GM12878 (cell line): ENCODE results near the gene ANKMY1. TPM values are rescaled to one million over a fixed set of nuclear protein-coding genes. Genes with fewer than 3 reads are reported as not detected.

Experiments
- ATAC-seq: fragments of 200-7000 bp; cut with Tn5 transposase; 3 replicates; pipeline ENCODE4 v1.9.1; 2020; ENCODE audit warnings: mild to moderate bottlenecking, moderate library complexity
- BruUV-seq: library from RNA; stranded (reverse); fragments of 400-500 nt; replicated peaks from 2 replicates; lab custom pipeline; 2021; lab: Mats Ljungman, UMichigan
- CTCF ChIA-PET: fragments of 300-600 bp; sonication (Branson Sonifier 250); formaldehyde crosslinking; extraction: SDS; loops from one replicate; lab custom pipeline; 2021; ENCODE audit warnings: inconsistent platforms; lab: Yijun Ruan, JAX
- POLR2A ChIA-PET: fragments of 350-600 bp; formaldehyde crosslinking; extraction: SDS; loops from one replicate; lab custom pipeline; 2021; ENCODE audit warnings: inconsistent platforms; lab: Charles Lee
- RAD21 ChIA-PET: fragments of 300-600 bp; sonication (Branson Sonifier 250); formaldehyde crosslinking; loops from one replicate; lab custom pipeline; 2023; ENCODE audit warnings: antibody characterized with exemption; ENCODE audit not compliant: unreplicated experiment; lab: Charles Lee
- SMC1A ChIA-PET: fragments of 300-600 bp; sonication (Branson Sonifier 250); formaldehyde crosslinking; loops from one replicate; lab custom pipeline; 2023; ENCODE audit not compliant: unreplicated experiment, uncharacterized antibody; lab: Charles Lee
- DNase-seq: peaks from one replicate; pipeline ENCODE4 v3.0.0-alpha.2; 2011; ENCODE audit warnings: low read depth, low spot score
- FAIRE-seq: peaks from 3 replicates; lab custom pipeline; 2011; peaks lifted over from hg19 to GRCh38; lab: Jason Lieb, UNC
- H2AFZ ChIP-seq: 2 replicates; pipeline ENCODE4 v1.6.0; 2011; ENCODE audit warnings: low read depth, low read length, control low read depth; ENCODE audit not compliant: control insufficient read depth
- H3K27ac ChIP-seq: 2 replicates; pipeline ENCODE4 v1.5.1; 2011; ENCODE audit warnings: control low read depth; ENCODE audit not compliant: control insufficient read depth, insufficient read depth
- H3K27me3 ChIP-seq, 2 experiments: replicated peaks in 1 of 2; 2 replicates each; pipeline versions ENCODE4 v1.6.0 to v1.6.1; 2011; ENCODE audit warnings: low read length in 1 of 2; ENCODE audit not compliant: control insufficient read depth in 2 of 2, insufficient read depth in 2 of 2
- H3K36me3 ChIP-seq, 2 experiments: 2 replicates each; pipeline ENCODE4 v1.5.1; 2011; ENCODE audit warnings: low read length in 1 of 2; ENCODE audit not compliant: control insufficient read depth in 2 of 2, insufficient read depth in 2 of 2
- H3K4me1 ChIP-seq: 2 replicates; pipeline ENCODE4 v1.6.1; 2011; ENCODE audit warnings: mild to moderate bottlenecking, low read length, moderate library complexity, mixed read lengths; ENCODE audit not compliant: control insufficient read depth, insufficient read depth
- H3K4me2 ChIP-seq: 2 replicates; pipeline ENCODE4 v1.6.0; 2011; ENCODE audit warnings: control low read depth; ENCODE audit not compliant: control insufficient read depth, insufficient read depth
- H3K4me3 ChIP-seq: fragments of 200-600 bp; sonication (generic); 2 replicates; pipeline ENCODE4 v1.5.1; 2016
- H3K79me2 ChIP-seq: 2 replicates; pipeline ENCODE4 v1.6.0; 2011; ENCODE audit warnings: low read length; ENCODE audit not compliant: control insufficient read depth, insufficient read depth
- H3K9ac ChIP-seq: 2 replicates; pipeline ENCODE4 v1.8.0; 2011; ENCODE audit warnings: low read length, control low read depth, mixed read lengths; ENCODE audit not compliant: control insufficient read depth, insufficient read depth
- H3K9me3 ChIP-seq: replicated peaks from 3 replicates; pipeline ENCODE4 v1.5.1; 2011; ENCODE audit warnings: mild to moderate bottlenecking, low read length; ENCODE audit not compliant: control insufficient read depth, insufficient read depth
- H4K20me1 ChIP-seq: 2 replicates; pipeline ENCODE4 v1.6.0; 2011; ENCODE audit not compliant: control insufficient read depth, insufficient read depth
- FOXK2 ChIP-seq: fragments of 450-650 bp; IDR thresholded peaks from 2 replicates; pipeline ENCODE4 v1.6.1; 2017; ENCODE audit warnings: mild to moderate bottlenecking, moderate library complexity
- SMAD5 ChIP-seq: IDR thresholded peaks from 2 replicates; pipeline ENCODE4 v1.6.1; 2016; ENCODE audit warnings: antibody characterized with exemption, low read depth
- SRF ChIP-seq, 2 experiments: IDR thresholded peaks; 2 replicates each; pipeline ENCODE4 v1.6.1; 2011; ENCODE audit warnings: low read depth in 2 of 2, low read length in 2 of 2, mild to moderate bottlenecking in 1 of 2, moderate library complexity in 1 of 2
- SUZ12 ChIP-seq: fragments of 200-600 bp; sonication (generic); IDR thresholded peaks from one replicate; pipeline ENCODE4 v1.6.1; 2018; ENCODE audit warnings: antibody characterized with exemption, mild to moderate bottlenecking; ENCODE audit not compliant: unreplicated experiment
- WRNIP1 ChIP-seq: IDR thresholded peaks from 2 replicates; pipeline ENCODE4 v1.6.1; 2011; ENCODE audit warnings: low read depth, low read length, improper control_type of control experiment, borderline replicate concordance
- ZBED1 ChIP-seq: IDR thresholded peaks from 2 replicates; pipeline ENCODE4 v1.6.1; 2016; ENCODE audit warnings: borderline replicate concordance
- ZNF207 ChIP-seq: fragments of 450-650 bp; IDR thresholded peaks from 2 replicates; pipeline ENCODE4 v1.6.1; 2014; ENCODE audit warnings: antibody characterized with exemption, mild to moderate bottlenecking, borderline replicate concordance
- whole genome bisulfite sequencing: methylation state at CpG from one replicate; pipeline ENCODE4 v1.1.6; 2016; ENCODE audit warnings: low lambda C conversion rate; ENCODE audit not compliant: insufficient replicate concordance, insufficient coverage; ENCODE audit errors: missing lambda C conversion rate; 5-methylcytosine and 5-hydroxymethylcytosine counted together
- in situ Hi-C: fragments of 300-500 bp; cut with MboI; formaldehyde crosslinking; loops from 9 replicates; pipeline ENCODE4 v1.14.3; 2018; ENCODE audit warnings: mixed read lengths
- intact Hi-C: fragments of 100-400 bp; cut with micrococcal nuclease; formaldehyde crosslinking; loops from one replicate; pipeline ENCODE4 v1.14.2; 2022; ENCODE audit not compliant: unreplicated experiment
- polyA plus RNA-seq, 11 experiments: library from polyadenylated mRNA; depleted of rRNA in 4 of 11; unstranded in 6 of 11; stranded (reverse) in 5 of 11; fragments of >200 nt; fragmentation: Nextera tagmentation in 4 of 11; fragmentation: Illumina TruSeq in 1 of 11; extraction: Ambion mirVana in 4 of 11; extraction: Trizol in 1 of 11; gene quantifications; 1 replicate in 1 of 11; 2 replicates in 10 of 11; pipeline versions ENCODE4 v1.2.1 to v1.2.3, GENCODE V29; 2011 to 2016; ENCODE audit warnings: inconsistent platforms in 2 of 11, missing spikeins in 2 of 11, low read depth in 1 of 11
- total RNA-seq, 4 experiments: library from RNA; depleted of rRNA in 3 of 4; stranded (reverse); fragments of >200 nt in 3 of 4; fragmentation: Illumina TruSeq in 1 of 4; extraction: Trizol in 1 of 4; gene quantifications; 2 replicates each; pipeline versions ENCODE4 v1.2.1 to v1.2.3, GENCODE V29; 2013 to 2021
- TF ChIP-seq, protein P1 (sequence below): fragments of 450-650 bp; IDR thresholded peaks from 2 replicates; pipeline ENCODE4 v1.6.1; 2017; ENCODE audit warnings: mild to moderate bottlenecking, moderate library complexity
- TF ChIP-seq, protein P2 (sequence below): fragments of 450-650 bp; IDR thresholded peaks from 2 replicates; pipeline ENCODE4 v1.6.1; 2017; ENCODE audit warnings: mild to moderate bottlenecking
- TF ChIP-seq, protein P3 (sequence below): fragments of 150-350 bp; IDR thresholded peaks from 2 replicates; pipeline ENCODE4 v1.6.1; 2014; ENCODE audit warnings: mild to moderate bottlenecking, low read depth, low read length

ANKMY1 gene
- total and polyA plus RNA-seq, 10 of the 15 experiments (the other 5 are each of a cell fraction or from before 2014, with no cell fraction given): 1.1 to 15.3 (median 11.1) TPM

DNA sequence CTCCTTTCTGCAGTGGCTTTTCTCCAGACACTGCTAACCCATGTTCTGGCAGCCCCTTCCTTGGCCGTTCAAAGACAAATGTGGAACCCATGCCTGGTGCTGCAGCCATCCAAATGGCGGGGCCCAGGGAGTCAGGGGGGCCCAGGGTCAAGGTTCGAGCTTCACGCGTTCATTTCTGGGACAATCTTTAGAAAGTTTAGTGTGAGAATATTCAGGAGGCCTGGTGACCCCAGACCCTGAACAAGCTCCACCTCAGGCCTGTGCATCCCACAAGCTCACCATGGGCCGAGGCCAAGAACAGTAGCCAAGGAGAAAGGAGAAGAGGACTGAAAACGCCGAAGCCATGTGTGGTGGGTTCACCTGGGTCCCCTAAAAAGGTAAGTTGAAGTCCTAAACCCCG, 54.4 kb downstream of the ANKMY1 start:
- ChIA-PET CTCF (interaction anchor here (1.7 kb wide), 1 partner anchor 11 kb away, joined by 5 read pairs; no protein-coding TSS in a partner anchor), SMC1A (no interaction called here), POLR2A (no interaction called here), RAD21 (no interaction called here)
- no peak overlapping the region for H3K27ac ChIP-seq
- ATAC-seq: no peak
- H3K4me3 ChIP-seq: no peak overlapping the region
- H3K9ac ChIP-seq: no peak overlapping the region
- no peaks in the 10 kb centered on the region for H4K20me1 ChIP-seq
- H3K4me1 ChIP-seq: no peaks in the 10 kb centered on the region
- intact Hi-C loops (no loop called here), in situ Hi-C loops (loop anchor here (25.0 kb wide), 1 partner anchor 334 kb away; no protein-coding TSS in a partner anchor)
- BruUV-seq: no TSS peak
- H3K36me3 ChIP-seq: no peaks in the 10 kb centered on the region
- whole genome bisulfite sequencing: 98% methylated on average over 9 of the region's 9 CpGs
- H3K27me3 ChIP-seq: no peaks in the 10 kb centered on the region
- no peaks in the 10 kb centered on the region for H3K79me2 ChIP-seq
- H2AFZ ChIP-seq: no peak overlapping the region
- TF ChIP-seq, protein P1, sequence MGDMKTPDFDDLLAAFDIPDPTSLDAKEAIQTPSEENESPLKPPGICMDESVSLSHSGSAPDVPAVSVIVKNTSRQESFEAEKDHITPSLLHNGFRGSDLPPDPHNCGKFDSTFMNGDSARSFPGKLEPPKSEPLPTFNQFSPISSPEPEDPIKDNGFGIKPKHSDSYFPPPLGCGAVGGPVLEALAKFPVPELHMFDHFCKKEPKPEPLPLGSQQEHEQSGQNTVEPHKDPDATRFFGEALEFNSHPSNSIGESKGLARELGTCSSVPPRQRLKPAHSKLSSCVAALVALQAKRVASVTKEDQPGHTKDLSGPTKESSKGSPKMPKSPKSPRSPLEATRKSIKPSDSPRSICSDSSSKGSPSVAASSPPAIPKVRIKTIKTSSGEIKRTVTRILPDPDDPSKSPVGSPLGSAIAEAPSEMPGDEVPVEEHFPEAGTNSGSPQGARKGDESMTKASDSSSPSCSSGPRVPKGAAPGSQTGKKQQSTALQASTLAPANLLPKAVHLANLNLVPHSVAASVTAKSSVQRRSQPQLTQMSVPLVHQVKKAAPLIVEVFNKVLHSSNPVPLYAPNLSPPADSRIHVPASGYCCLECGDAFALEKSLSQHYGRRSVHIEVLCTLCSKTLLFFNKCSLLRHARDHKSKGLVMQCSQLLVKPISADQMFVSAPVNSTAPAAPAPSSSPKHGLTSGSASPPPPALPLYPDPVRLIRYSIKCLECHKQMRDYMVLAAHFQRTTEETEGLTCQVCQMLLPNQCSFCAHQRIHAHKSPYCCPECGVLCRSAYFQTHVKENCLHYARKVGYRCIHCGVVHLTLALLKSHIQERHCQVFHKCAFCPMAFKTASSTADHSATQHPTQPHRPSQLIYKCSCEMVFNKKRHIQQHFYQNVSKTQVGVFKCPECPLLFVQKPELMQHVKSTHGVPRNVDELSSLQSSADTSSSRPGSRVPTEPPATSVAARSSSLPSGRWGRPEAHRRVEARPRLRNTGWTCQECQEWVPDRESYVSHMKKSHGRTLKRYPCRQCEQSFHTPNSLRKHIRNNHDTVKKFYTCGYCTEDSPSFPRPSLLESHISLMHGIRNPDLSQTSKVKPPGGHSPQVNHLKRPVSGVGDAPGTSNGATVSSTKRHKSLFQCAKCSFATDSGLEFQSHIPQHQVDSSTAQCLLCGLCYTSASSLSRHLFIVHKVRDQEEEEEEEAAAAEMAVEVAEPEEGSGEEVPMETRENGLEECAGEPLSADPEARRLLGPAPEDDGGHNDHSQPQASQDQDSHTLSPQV: no peak
- TF ChIP-seq ZBED1 (no peak), FOXK2 (no peak), WRNIP1 (no peak), SUZ12 (no peak), SMAD5 (no peak), SRF (IDR thresholded peaks at IDR 0.05; ENCODE audit: low read depth in 2 of 2, low read length in 2 of 2) (no peak), ZNF207 (no peak)
- TF ChIP-seq, protein P2, sequence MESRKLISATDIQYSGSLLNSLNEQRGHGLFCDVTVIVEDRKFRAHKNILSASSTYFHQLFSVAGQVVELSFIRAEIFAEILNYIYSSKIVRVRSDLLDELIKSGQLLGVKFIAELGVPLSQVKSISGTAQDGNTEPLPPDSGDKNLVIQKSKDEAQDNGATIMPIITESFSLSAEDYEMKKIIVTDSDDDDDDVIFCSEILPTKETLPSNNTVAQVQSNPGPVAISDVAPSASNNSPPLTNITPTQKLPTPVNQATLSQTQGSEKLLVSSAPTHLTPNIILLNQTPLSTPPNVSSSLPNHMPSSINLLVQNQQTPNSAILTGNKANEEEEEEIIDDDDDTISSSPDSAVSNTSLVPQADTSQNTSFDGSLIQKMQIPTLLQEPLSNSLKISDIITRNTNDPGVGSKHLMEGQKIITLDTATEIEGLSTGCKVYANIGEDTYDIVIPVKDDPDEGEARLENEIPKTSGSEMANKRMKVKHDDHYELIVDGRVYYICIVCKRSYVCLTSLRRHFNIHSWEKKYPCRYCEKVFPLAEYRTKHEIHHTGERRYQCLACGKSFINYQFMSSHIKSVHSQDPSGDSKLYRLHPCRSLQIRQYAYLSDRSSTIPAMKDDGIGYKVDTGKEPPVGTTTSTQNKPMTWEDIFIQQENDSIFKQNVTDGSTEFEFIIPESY: no peak
- TF ChIP-seq, protein P3, sequence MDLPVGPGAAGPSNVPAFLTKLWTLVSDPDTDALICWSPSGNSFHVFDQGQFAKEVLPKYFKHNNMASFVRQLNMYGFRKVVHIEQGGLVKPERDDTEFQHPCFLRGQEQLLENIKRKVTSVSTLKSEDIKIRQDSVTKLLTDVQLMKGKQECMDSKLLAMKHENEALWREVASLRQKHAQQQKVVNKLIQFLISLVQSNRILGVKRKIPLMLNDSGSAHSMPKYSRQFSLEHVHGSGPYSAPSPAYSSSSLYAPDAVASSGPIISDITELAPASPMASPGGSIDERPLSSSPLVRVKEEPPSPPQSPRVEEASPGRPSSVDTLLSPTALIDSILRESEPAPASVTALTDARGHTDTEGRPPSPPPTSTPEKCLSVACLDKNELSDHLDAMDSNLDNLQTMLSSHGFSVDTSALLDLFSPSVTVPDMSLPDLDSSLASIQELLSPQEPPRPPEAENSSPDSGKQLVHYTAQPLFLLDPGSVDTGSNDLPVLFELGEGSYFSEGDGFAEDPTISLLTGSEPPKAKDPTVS: no peak
- DNase-seq: no peak
- H3K4me2 ChIP-seq: no peak overlapping the region
- FAIRE-seq: no peak
- H3K9me3 ChIP-seq: no peaks in the 10 kb centered on the region
